NB4 (cell line): ENCODE data around the gene ALCAM.

Source experiments
- DNase-seq: peaks from one replicate; pipeline ENCODE4 v3.0.0; 2010; ENCODE audit warnings: low read depth
- H3K4me3 ChIP-seq: one replicate; pipeline ENCODE4 v1.5.1; 2011; ENCODE audit warnings: mild to moderate bottlenecking, low read depth, low read length, moderate library complexity
- MAX ChIP-seq: IDR thresholded peaks from 2 replicates; pipeline ENCODE4 v1.6.1; 2011; ENCODE audit warnings: low read depth, low read length
- MYC ChIP-seq: IDR thresholded peaks from 2 replicates; pipeline ENCODE4 v1.6.1; 2011; ENCODE audit warnings: low read depth, low read length
- POLR2A ChIP-seq: IDR thresholded peaks from 2 replicates; pipeline ENCODE4 v1.6.1; 2011; ENCODE audit warnings: mild to moderate bottlenecking; ENCODE audit not compliant: insufficient read length; ENCODE audit errors: extremely low read depth
- TF ChIP-seq, protein P1 (sequence below): IDR thresholded peaks from one replicate; pipeline ENCODE4 v1.5.1; 2012; ENCODE audit warnings: low read depth, low read length

The ALCAM gene

DNA sequence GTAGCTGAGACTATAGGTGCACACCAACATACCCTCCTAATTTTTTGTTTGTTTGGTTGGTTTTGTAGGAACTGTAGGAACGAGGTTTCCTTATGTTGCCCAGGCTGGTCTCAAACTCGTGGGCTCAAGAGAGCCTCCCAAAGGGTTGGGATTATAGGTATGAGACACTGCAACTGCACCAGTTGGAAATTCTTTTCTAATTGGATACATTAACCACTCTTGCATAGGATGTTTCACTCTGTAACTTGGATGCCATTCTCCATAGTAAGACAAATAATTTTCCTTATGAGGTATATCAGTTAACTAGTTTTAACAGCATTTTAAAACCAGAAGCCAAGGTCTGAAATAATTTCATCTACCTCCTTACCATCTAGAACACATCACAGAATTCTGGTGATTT, 6.7 kb upstream of the ALCAM start:
- H3K4me3 ChIP-seq: no peak overlapping the region
- DNase-seq: no peak
- TF ChIP-seq, protein P1, sequence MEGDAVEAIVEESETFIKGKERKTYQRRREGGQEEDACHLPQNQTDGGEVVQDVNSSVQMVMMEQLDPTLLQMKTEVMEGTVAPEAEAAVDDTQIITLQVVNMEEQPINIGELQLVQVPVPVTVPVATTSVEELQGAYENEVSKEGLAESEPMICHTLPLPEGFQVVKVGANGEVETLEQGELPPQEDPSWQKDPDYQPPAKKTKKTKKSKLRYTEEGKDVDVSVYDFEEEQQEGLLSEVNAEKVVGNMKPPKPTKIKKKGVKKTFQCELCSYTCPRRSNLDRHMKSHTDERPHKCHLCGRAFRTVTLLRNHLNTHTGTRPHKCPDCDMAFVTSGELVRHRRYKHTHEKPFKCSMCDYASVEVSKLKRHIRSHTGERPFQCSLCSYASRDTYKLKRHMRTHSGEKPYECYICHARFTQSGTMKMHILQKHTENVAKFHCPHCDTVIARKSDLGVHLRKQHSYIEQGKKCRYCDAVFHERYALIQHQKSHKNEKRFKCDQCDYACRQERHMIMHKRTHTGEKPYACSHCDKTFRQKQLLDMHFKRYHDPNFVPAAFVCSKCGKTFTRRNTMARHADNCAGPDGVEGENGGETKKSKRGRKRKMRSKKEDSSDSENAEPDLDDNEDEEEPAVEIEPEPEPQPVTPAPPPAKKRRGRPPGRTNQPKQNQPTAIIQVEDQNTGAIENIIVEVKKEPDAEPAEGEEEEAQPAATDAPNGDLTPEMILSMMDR: no peak
- TF ChIP-seq POLR2A: no peak
- no peak for TF ChIP-seq MAX
- no peak for TF ChIP-seq MYC

- no peak overlapping the region for H3K4me3 ChIP-seq
- no peak for DNase-seq
- TF ChIP-seq MYC (no peak), MAX (no peak), POLR2A (no peak)
- TF ChIP-seq, protein P1: no peak
Observed at GRCh38 chr3:105362021-105362665, 4.6 kb upstream of the ALCAM start.

DNA sequence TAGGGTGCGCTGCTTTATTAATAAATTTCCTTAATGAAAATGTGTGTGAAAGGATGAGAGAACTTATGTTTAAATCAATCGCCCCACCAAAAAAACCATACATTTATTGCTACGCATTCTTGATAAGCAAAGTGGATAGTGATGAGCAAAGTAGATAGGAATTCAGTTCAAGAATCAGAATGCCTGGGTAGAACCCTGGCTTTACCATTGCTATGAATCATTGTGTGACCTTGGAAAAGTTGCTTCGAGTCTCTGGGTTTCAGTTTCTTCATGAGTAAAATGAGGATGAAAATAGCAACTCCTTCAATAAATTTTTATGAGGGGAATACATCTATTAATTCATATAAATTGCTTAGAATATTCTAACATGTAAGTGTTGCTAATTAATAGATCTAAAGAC, 2.6 kb upstream of the ALCAM start:
- H3K4me3 ChIP-seq: no peak overlapping the region
- TF ChIP-seq POLR2A (no peak), MYC (no peak), MAX (no peak)
- TF ChIP-seq, protein P1: no peak
- no peak for DNase-seq

DNA sequence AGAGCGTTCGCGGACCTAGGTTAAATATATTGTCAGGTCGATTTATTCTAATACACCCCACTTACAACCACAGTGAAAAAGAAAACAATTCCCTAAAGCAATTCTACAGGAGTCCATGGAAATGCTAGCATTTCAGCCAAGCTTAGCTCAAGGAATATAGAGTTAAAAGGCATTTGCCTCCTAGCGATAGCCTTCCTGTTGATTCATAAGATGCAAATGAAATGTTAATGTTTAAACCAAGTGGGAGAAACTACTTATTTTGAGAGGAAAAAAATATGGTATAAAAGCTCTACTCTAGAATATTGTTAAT, 1.7 kb upstream of the ALCAM start:
- TF ChIP-seq POLR2A (no peak), MYC (no peak), MAX (no peak)
- TF ChIP-seq, protein P1: no peak
- DNase-seq: no peak
- no peak overlapping the region for H3K4me3 ChIP-seq

DNA sequence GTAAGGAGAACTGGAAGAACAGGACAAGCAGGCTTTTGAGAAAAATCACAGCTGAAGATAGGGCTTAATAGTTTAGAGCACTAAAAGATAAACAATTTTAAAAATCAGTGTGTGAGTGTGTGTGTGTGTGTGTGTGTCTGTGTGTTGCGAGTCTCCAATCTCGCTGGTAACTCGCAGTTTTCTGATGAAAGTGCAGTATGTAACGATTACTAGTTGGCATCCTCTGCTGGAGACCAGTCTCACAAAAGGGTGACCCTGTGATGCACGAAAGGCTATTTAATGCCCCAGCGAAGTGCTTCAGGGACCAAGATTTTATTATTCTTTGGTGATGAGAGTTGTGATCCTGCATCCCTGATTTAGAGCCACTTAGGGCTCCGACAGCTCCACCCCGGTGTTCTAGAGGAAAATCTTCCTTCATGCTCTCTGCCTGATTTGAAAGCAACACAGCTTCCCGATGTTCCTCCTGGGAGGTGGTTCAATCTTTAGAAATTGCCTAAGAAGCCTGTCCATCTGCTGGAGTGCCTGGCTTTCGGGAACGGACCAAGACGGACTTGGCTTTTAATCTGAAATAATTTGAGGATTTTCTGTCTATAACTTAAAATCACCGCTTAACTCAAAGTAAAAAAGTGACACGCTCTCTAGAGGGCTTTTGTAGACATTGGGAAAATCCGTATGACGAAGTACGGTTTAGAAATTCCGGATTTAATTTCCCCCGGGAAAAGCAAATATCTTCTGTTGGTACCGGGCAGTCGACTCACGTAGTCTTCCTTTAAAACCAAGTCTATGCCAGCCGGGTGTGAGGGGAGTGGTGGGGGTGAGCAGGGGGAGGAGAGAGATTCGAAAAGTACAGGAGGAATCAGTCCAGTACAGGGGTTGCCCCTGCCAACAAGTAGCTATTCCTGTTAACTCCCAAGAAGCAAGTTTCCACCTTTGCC, 1.1 kb upstream of the ALCAM start:
- peak; percentile 2 for DNase-seq
- peak overlapping the region; percentile 56 for H3K4me3 ChIP-seq
- TF ChIP-seq, protein P1: no peak
- TF ChIP-seq MAX (no peak), MYC (no peak), POLR2A (no peak)
